ENCODE results near the gene SMR3A.

- TF ChIP-seq CTCF (conservative IDR thresholded peaks at IDR 0.05; ENCODE audit: low read depth, low read length) (no peak), EZH2 (IDR thresholded peaks at IDR 0.05; ENCODE audit: borderline replicate concordance, low read depth, low read length, poor library complexity, severe bottlenecking) (no peak)
Measured at GRCh38 chr4:70364002-70364401, 3.4 kb downstream of the SMR3A start.
